Measurements from ENCODE around the gene SYT9.

The SYT9 gene

GRCh38 chr11:7436146-7436545 is 184.4 kb downstream of the SYT9 start:
- H3K27me3 ChIP-seq (replicated peaks) = no peaks in the 10 kb centered on the region
- TF ChIP-seq CTCF (IDR thresholded peaks at IDR 0.05; ENCODE audit: low read depth, low read length, missing control alignments) = no peak
- H3K4me3 ChIP-seq (ENCODE audit: low read depth, low read length) = no peak overlapping the region
- in situ Hi-C loops (cut with HindIII; ENCODE audit: low pct_ligation_motif_present, low sequenced_read_pairs) = no loop called here
- no peak for DNase-seq
- H3K27ac ChIP-seq = no peak overlapping the region
- no peaks in the 10 kb centered on the region for H3K36me3 ChIP-seq (replicated peaks)

GRCh38 chr11:7436657-7437056 is 185.0 kb downstream of the SYT9 start:
- Histone ChIP-seq H3K36me3 (replicated peaks) (no peaks in the 10 kb centered on the region), H3K4me3 (ENCODE audit: low read depth, low read length) (no peak overlapping the region), H3K27ac (no peak overlapping the region), H3K27me3 (replicated peaks) (no peaks in the 10 kb centered on the region)
- DNase-seq = no peak
- no peak for TF ChIP-seq CTCF (IDR thresholded peaks at IDR 0.05; ENCODE audit: low read depth, low read length, missing control alignments)
- in situ Hi-C loops (cut with HindIII; ENCODE audit: low pct_ligation_motif_present, low sequenced_read_pairs) = no loop called here

- H3K36me3 ChIP-seq (replicated peaks) = no peaks in the 10 kb centered on the region
- no peak for TF ChIP-seq CTCF (IDR thresholded peaks at IDR 0.05; ENCODE audit: low read depth, low read length, missing control alignments)
- H3K4me3 ChIP-seq (ENCODE audit: low read depth, low read length) = no peak overlapping the region
- in situ Hi-C loops (cut with HindIII; ENCODE audit: low pct_ligation_motif_present, low sequenced_read_pairs) = no loop called here
- no peak for DNase-seq
- H3K27ac ChIP-seq = no peak overlapping the region
- H3K27me3 ChIP-seq (replicated peaks) = no peaks in the 10 kb centered on the region
These were observed 186.0 kb downstream of the SYT9 start for GRCh38 chr11:7437696-7438095.

GRCh38 chr11:7439746-7440320 is 188.1 kb downstream of the SYT9 start:
- DNase-seq = no peak
- in situ Hi-C loops (cut with HindIII; ENCODE audit: low pct_ligation_motif_present, low sequenced_read_pairs) = no loop called here

GRCh38 chr11:7442588-7443215 is 191.0 kb downstream of the SYT9 start:
- in situ Hi-C loops (cut with HindIII; ENCODE audit: low pct_ligation_motif_present, low sequenced_read_pairs) = no loop called here
- Histone ChIP-seq H3K36me3 (replicated peaks) (no peaks in the 10 kb centered on the region), H3K4me3 (ENCODE audit: low read depth, low read length) (no peak overlapping the region), H3K27ac (no peak overlapping the region), H3K27me3 (replicated peaks) (no peaks in the 10 kb centered on the region)
- TF ChIP-seq CTCF (IDR thresholded peaks at IDR 0.05; ENCODE audit: low read depth, low read length, missing control alignments) = peak; percentile 94
- peak; percentile 71 for DNase-seq

More at GRCh38 chr11:7439746-7440320, 188.1 kb downstream of the SYT9 start:
- no peaks in the 10 kb centered on the region for H3K27me3 ChIP-seq (replicated peaks)
- H3K4me3 ChIP-seq (ENCODE audit: low read depth, low read length) = no peak overlapping the region
- no peaks in the 10 kb centered on the region for H3K36me3 ChIP-seq (replicated peaks)
- TF ChIP-seq CTCF (IDR thresholded peaks at IDR 0.05; ENCODE audit: low read depth, low read length, missing control alignments) = no peak
- H3K27ac ChIP-seq = no peak overlapping the region

All from brain microvascular endothelial cell (primary cell).